HepG2 (cell line): ENCODE data around the gene SPTBN4. TPM values are rescaled to one million over a fixed set of nuclear protein-coding genes. Genes with fewer than 3 reads are reported as not detected.
A peak's percentile ranks its signal among the peaks of the same experiment; 100 is the strongest.

Experiments
- CBFB ChIP-seq: sonication (generic); formaldehyde crosslinking; IDR thresholded peaks from 2 replicates; pipeline ENCODE4 v1.4.0; 2020; ENCODE audit warnings: missing genetic modification reagents
- CCAR2 ChIP-seq: fragments of 200-400 bp; formaldehyde crosslinking; optimal IDR thresholded peaks from 2 replicates; pipeline ENCODE3; 2018; ENCODE audit warnings: low read depth, mild to moderate bottlenecking, low read length, moderate library complexity
- CHD2 ChIP-seq: IDR thresholded peaks from 2 replicates; pipeline ENCODE4 v1.6.1; 2011; ENCODE audit warnings: low read depth, low read length, improper control_type of control experiment
- HOXA9 ChIP-seq: sonication (generic); formaldehyde crosslinking; IDR thresholded peaks from 2 replicates; pipeline ENCODE4 v1.8.1; 2022; ENCODE audit warnings: missing genetic modification reagents, mild to moderate bottlenecking, moderate library complexity, borderline replicate concordance
- KAT2B ChIP-seq: fragments of 150-350 bp; IDR thresholded peaks from 2 replicates; pipeline ENCODE4 v1.6.1; 2014; ENCODE audit warnings: low read depth, low read length, borderline replicate concordance
- KDM2A ChIP-seq: sonication (generic); formaldehyde crosslinking; IDR thresholded peaks from 2 replicates; pipeline ENCODE4 v1.4.0; 2020; ENCODE audit warnings: low read depth, missing genetic modification reagents, borderline replicate concordance
- NAIF1 ChIP-seq: sonication (generic); formaldehyde crosslinking; IDR thresholded peaks from 2 replicates; pipeline ENCODE4 v1.5.0; 2020; ENCODE audit warnings: mild to moderate bottlenecking, missing genetic modification reagents, borderline replicate concordance
- NFKBIZ ChIP-seq: IDR thresholded peaks from 2 replicates; pipeline ENCODE4 v1.6.1; 2018; ENCODE audit warnings: missing genetic modification reagents, missing compliant biosample characterization
- NRL ChIP-seq: sonication (generic); formaldehyde crosslinking; IDR thresholded peaks from 2 replicates; pipeline ENCODE4 v1.5.0; 2020; ENCODE audit warnings: missing genetic modification reagents, mild to moderate bottlenecking, moderate library complexity, borderline replicate concordance
- PAX8 ChIP-seq: sonication (generic); formaldehyde crosslinking; IDR thresholded peaks from 2 replicates; pipeline ENCODE4 v1.8.0; 2022; ENCODE audit warnings: mild to moderate bottlenecking, missing genetic modification reagents, borderline replicate concordance
- PPARG ChIP-seq: conservative IDR thresholded peaks from 2 replicates; pipeline ENCODE4 v1.6.1; 2016; ENCODE audit warnings: missing biosample characterization, missing genetic modification reagents
- TEAD2 ChIP-seq: sonication (generic); formaldehyde crosslinking; IDR thresholded peaks from 2 replicates; pipeline ENCODE4 v1.9.0; 2021; ENCODE audit warnings: missing genetic modification reagents
- U2AF1 ChIP-seq: fragments of 200-400 bp; formaldehyde crosslinking; optimal IDR thresholded peaks from 2 replicates; pipeline ENCODE3; 2017; ENCODE audit warnings: mild to moderate bottlenecking, low read depth, low read length
- ZFP36L2 ChIP-seq: sonication (generic); formaldehyde crosslinking; IDR thresholded peaks from 2 replicates; pipeline ENCODE4 v1.4.0; 2020; ENCODE audit warnings: missing genetic modification reagents
- ZKSCAN5 ChIP-seq: sonication (generic); formaldehyde crosslinking; IDR thresholded peaks from 2 replicates; pipeline ENCODE4 v1.5.1; 2020; ENCODE audit warnings: mild to moderate bottlenecking, missing genetic modification reagents
- ZNF260 ChIP-seq: sonication (generic); formaldehyde crosslinking; IDR thresholded peaks from 2 replicates; pipeline ENCODE4 v1.4.0; 2020; ENCODE audit warnings: missing genetic modification reagents, low read depth, mild to moderate bottlenecking, borderline replicate concordance
- ZNF543 ChIP-seq: sonication (generic); formaldehyde crosslinking; IDR thresholded peaks from 2 replicates; pipeline ENCODE4 v1.4.0; 2020; ENCODE audit warnings: mild to moderate bottlenecking, missing genetic modification reagents
- ZNF557 ChIP-seq: sonication (generic); formaldehyde crosslinking; IDR thresholded peaks from 2 replicates; pipeline ENCODE4 v1.4.0; 2020; ENCODE audit warnings: missing genetic modification reagents
- ZNF672 ChIP-seq: sonication (generic); formaldehyde crosslinking; IDR thresholded peaks from 2 replicates; pipeline ENCODE4 v1.8.1; 2022; ENCODE audit warnings: missing genetic modification reagents
- ZNF83 ChIP-seq: sonication (generic); formaldehyde crosslinking; IDR thresholded peaks from 2 replicates; pipeline ENCODE4 v1.4.0; 2020; ENCODE audit warnings: missing genetic modification reagents, mild to moderate bottlenecking, borderline replicate concordance
- polyA plus RNA-seq, 8 experiments: library from polyadenylated mRNA; depleted of rRNA in 3 of 8; stranded (reverse) in 7 of 8; unstranded in 1 of 8; fragments of >200 nt; fragmentation: Illumina TruSeq in 4 of 8; extraction: Trizol in 4 of 8; gene quantifications; 2 replicates each; pipeline versions ENCODE4 v1.2.1 to v1.2.3, GENCODE V29; 2011 to 2016; ENCODE audit warnings: low read depth in 4 of 8, missing spikeins in 1 of 8, mixed read lengths in 1 of 8; ENCODE audit not compliant: insufficient read depth in 1 of 8
- total RNA-seq, 5 experiments: library from RNA; depleted of rRNA; stranded (reverse); fragments of >200 nt; fragmentation: Illumina TruSeq; extraction: Trizol; gene quantifications; 2 replicates each; pipeline ENCODE4 v1.2.3, GENCODE V29; 2016; ENCODE audit warnings: low read depth in 1 of 5
- TF ChIP-seq, protein P1 (sequence below): conservative IDR thresholded peaks from 2 replicates; pipeline ENCODE4 v1.6.1; 2018; ENCODE audit warnings: missing genetic modification reagents
- TF ChIP-seq, protein P2 (sequence below): sonication (generic); formaldehyde crosslinking; IDR thresholded peaks from 2 replicates; pipeline ENCODE4 v1.8.1; 2023; ENCODE audit warnings: mild to moderate bottlenecking, moderate library complexity, missing genetic modification reagents
- TF ChIP-seq, protein P3 (sequence below): sonication (generic); formaldehyde crosslinking; IDR thresholded peaks from 2 replicates; pipeline ENCODE4 v1.8.1; 2023; ENCODE audit warnings: mild to moderate bottlenecking, missing genetic modification reagents
- TF ChIP-seq, protein P4 (sequence below): sonication (generic); IDR thresholded peaks from 2 replicates; pipeline ENCODE4 v1.6.1; 2016; ENCODE audit warnings: low read depth, borderline replicate concordance

SPTBN4 gene
- total and polyA plus RNA-seq, 2 of the 13 experiments (the other 11 are each of a cell fraction or from before 2014, with no cell fraction given): 0.11 TPM

DNA sequence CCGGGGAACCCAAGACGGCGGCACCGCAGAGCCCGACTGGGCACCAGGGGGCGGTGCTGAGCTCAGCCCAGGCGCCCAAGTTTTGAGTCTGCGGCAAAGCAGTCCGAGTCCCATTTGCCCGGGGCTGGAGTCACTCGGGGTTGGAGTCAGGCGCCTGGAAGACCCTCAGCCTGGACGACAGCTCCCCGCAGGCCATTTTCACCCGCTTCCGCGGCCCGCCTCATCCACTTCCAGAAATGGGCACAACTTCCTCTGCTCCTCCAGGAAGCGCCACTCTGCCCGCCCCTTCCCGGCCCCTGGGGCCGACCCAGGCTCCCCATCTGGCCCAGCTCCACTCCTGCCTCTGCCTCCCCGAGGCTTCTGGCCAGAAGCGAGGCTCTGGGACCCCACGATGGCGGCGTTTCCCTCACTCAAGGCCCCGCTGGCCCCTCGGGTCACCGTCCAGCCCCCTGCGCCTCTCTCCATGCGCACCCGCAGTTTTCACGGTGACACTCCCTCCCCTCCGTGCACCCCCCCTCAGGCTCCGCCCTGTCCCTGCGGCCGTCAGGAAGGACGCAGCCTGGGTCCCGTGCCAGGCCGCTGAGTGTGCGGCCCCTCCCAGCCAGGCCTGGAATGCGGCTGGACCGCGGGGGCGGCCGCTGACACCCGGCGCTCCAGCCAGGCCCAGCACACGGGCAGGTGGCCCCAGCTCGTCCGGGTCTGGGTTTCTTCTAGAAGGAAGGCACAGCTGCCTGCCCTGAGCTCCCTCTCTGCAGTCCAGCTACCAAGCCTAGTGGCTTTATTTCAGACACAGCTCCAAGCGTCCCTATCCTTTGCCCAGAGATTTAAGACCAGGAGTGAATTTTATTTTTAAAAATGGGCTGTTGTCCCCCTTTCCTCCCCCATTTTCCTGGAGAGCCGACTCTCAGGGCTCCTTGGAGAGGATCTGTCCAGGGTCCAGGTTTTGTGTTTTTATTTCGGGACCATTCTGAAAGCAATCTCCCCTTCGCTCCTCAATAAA lies 45.7 kb upstream of the SPTBN4 start (continued):
- TF ChIP-seq, protein P1, sequence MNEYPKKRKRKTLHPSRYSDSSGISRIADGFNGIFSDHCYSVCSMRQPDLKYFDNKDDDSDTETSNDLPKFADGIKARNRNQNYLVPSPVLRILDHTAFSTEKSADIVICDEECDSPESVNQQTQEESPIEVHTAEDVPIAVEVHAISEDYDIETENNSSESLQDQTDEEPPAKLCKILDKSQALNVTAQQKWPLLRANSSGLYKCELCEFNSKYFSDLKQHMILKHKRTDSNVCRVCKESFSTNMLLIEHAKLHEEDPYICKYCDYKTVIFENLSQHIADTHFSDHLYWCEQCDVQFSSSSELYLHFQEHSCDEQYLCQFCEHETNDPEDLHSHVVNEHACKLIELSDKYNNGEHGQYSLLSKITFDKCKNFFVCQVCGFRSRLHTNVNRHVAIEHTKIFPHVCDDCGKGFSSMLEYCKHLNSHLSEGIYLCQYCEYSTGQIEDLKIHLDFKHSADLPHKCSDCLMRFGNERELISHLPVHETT (CRISPR knock-in tag): no peak; the same call in 1 of the 2 replicates
- TF ChIP-seq ZNF543 (CRISPR knock-in tag) (no peak), ZNF260 (CRISPR knock-in tag) (no peak), PPARG (CRISPR knock-in tag) (no peak; the same call in 1 of the 2 replicates), HOXA9 (CRISPR knock-in tag) (no peak), ZNF672 (CRISPR knock-in tag) (no peak), KAT2B (no peak), ZKSCAN5 (no peak), NFKBIZ (CRISPR knock-in tag) (0 out of 2 replicates have a peak, but pooled peaks have one; percentile 15), KDM2A (peak; percentile 89), NAIF1 (no peak), TEAD2 (CRISPR knock-in tag) (no peak), CCAR2 (no peak), ZNF557 (CRISPR knock-in tag) (0 out of 2 replicates have a peak, but pooled peaks have one; percentile 20), CBFB (CRISPR knock-in tag) (peak; percentile 76), CHD2 (no peak), U2AF1 (no peak), PAX8 (no peak), ZFP36L2 (CRISPR knock-in tag) (no peak), NRL (CRISPR knock-in tag) (peak; percentile 94), ZNF83 (CRISPR knock-in tag) (no peak)
- TF ChIP-seq, protein P2, sequence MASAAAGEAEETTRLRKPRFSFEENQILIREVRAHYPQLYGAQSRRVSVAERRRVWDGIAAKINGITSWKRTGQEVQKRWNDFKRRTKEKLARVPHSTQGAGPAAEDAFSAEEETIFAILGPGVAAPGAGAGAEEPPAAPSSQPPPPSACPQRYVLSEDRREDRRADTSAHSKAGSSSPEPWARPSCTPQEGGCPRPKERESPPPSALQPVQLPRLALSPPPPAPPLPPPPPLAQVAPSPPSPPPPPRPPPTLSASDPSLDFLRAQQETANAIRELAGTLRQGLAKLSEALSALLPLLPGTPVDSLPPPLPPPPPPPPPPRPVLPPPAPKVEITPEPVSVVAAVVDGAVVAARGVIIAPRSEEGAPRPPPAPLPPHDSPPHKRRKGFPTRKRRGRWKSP (CRISPR knock-in tag): peak; percentile 93; the same call in 1 of the 2 replicates
- TF ChIP-seq, protein P3, sequence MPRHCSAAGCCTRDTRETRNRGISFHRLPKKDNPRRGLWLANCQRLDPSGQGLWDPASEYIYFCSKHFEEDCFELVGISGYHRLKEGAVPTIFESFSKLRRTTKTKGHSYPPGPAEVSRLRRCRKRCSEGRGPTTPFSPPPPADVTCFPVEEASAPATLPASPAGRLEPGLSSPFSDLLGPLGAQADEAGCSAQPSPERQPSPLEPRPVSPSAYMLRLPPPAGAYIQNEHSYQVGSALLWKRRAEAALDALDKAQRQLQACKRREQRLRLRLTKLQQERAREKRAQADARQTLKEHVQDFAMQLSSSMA (CRISPR knock-in tag): 0 out of 2 replicates have a peak, but pooled peaks have one; percentile 61
- TF ChIP-seq, protein P4, sequence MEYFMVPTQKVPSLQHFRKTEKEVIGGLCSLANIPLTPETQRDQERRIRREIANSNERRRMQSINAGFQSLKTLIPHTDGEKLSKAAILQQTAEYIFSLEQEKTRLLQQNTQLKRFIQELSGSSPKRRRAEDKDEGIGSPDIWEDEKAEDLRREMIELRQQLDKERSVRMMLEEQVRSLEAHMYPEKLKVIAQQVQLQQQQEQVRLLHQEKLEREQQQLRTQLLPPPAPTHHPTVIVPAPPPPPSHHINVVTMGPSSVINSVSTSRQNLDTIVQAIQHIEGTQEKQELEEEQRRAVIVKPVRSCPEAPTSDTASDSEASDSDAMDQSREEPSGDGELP: peak; percentile 66; the same call in 1 of the 2 replicates
